ENCODE measurements around the gene OVCH1.

The OVCH1 gene

GRCh38 chr12:29497588-29497987 is at the start of gene OVCH1:
Gene OVCH1, minus strand, starts transcription at chr12:29497686. Its CDS starts 0 bp downstream, at chr12:29497686.
- no peak for DNase-seq

- no peak for DNase-seq
Measured at GRCh38 chr12:29547151-29547632, 49.7 kb upstream of the OVCH1 start.

GRCh38 chr12:29546000-29546399 is 48.5 kb upstream of the OVCH1 start:
- no peak for DNase-seq

- no peak for DNase-seq
Measured at GRCh38 chr12:29545102-29545467, 47.6 kb upstream of the OVCH1 start.

- no peak for DNase-seq
Measured at GRCh38 chr12:29544428-29545101, 47.1 kb upstream of the OVCH1 start.

GRCh38 chr12:29543036-29543435 is 45.5 kb upstream of the OVCH1 start:
- DNase-seq = no peak

GRCh38 chr12:29537298-29537697 is 39.8 kb upstream of the OVCH1 start:
- DNase-seq = no peak

- DNase-seq = no peak
Measured at GRCh38 chr12:29534935-29535334, 37.4 kb upstream of the OVCH1 start.

GRCh38 chr12:29533815-29534489 is 36.5 kb upstream of the OVCH1 start:
- no peak for DNase-seq

GRCh38 chr12:29531471-29531870 is 34.0 kb upstream of the OVCH1 start:
- DNase-seq = no peak

- DNase-seq = no peak
Measured at GRCh38 chr12:29530436-29530835, 33.0 kb upstream of the OVCH1 start.

GRCh38 chr12:29528161-29528560 is 30.7 kb upstream of the OVCH1 start:
- DNase-seq = no peak

GRCh38 chr12:29521951-29522350 is 24.5 kb upstream of the OVCH1 start:
- DNase-seq = no peak

- peak in 1 of 2 experiments; percentile 56 for DNase-seq
Measured at GRCh38 chr12:29519585-29520182, 22.2 kb upstream of the OVCH1 start.

- no peak for DNase-seq
Measured at GRCh38 chr12:29518407-29518806, 20.9 kb upstream of the OVCH1 start.

GRCh38 chr12:29517264-29517663 is 19.8 kb upstream of the OVCH1 start:
- DNase-seq = no peak

- no peak for DNase-seq
Measured at GRCh38 chr12:29516431-29516875, 19.0 kb upstream of the OVCH1 start.

- DNase-seq = no peak
Measured at GRCh38 chr12:29510591-29511185, 13.2 kb upstream of the OVCH1 start.

GRCh38 chr12:29509503-29509902 is 12.0 kb upstream of the OVCH1 start:
- no peak for DNase-seq

GRCh38 chr12:29508949-29509348 is 11.5 kb upstream of the OVCH1 start:
- DNase-seq = no peak

- no peak for DNase-seq
Measured at GRCh38 chr12:29505122-29505521, 7.6 kb upstream of the OVCH1 start.

- DNase-seq = no peak
Measured at GRCh38 chr12:29503283-29503682, 5.8 kb upstream of the OVCH1 start.

GRCh38 chr12:29499235-29499634 is 1.7 kb upstream of the OVCH1 start:
- DNase-seq = no peak

- no peak for DNase-seq
Measured at GRCh38 chr12:29492891-29493290, 4.6 kb downstream of the OVCH1 start.
